GM18511 (cell line): Measurements from ENCODE around the gene TOR1AIP2.
"Not testable (repeated sequence)": the region's sequence is repeated elsewhere in the genome, so short reads cannot be mapped to it uniquely, and the experiment has no call there.

Experiments used
- ATAC-seq: cut with Tn5 transposase; IDR thresholded peaks from one replicate; pipeline ENCODE4 v1.9.1; 2021; ENCODE audit warnings: mild to moderate bottlenecking, moderate library complexity; ENCODE audit not compliant: unreplicated experiment

TOR1AIP2 gene

GRCh38 chr1:179808503-179808902, 69.1 kb downstream of the TOR1AIP2 start:
- no peak for ATAC-seq

DNA sequence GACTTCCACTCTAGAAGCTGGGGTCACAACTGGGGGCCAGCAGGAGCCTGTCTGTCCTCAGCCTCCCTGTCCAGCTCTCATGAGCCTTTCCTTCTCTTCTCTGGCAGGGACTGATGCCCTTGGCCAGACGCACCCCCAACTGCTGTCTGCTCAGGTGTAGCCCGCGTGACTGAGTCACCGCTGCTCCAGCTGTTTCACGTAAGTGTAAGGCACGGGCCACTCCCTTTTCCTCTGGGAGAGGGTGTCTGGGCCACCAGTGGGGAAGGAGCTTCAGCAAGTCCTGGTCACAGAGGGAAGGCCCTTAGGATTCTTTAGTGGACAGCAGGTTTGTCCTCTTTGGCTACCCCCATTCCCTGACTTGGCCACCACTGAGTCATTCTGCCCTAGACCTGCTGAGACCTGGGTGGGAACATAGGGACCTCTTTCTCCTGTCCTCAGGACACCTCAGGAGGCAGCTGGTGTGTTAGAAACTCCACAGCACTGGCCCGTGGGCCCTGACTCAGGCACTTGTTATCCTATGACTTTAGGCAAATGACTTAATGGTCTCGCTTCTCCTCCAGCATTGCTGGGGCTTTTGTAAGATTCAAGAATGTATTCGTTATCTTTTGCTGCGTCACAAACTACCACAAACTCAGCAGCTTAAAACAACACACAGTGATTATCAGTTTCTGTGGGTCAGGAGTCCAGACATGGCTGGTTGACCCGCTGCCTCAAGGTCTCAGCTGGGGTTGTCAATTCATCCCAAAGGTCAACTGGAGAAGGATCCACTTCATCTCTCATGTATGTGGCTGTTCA, 69.7 kb downstream of the TOR1AIP2 start:
- no peak for ATAC-seq

DNA sequence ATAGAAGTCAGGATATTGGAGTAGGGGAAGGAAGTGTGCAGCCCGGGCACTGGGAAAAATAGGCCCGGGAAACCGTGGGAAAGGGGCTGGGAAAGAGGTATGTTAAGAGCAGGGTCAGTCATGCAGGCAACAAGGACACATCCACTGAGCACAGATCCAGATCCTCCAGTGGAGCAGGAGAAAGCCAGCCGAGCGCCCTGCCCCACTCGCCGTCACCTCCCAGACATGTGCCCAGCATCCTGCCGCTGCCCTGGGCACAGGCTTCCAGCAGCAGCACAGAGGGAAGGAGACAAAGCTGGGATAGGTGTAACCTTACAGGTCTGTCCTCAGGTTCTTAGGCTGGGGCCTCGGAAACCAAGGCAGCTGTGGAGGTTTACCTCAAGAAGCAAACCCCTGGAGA, 70.3 kb downstream of the TOR1AIP2 start:
- ATAC-seq: no peak

- ATAC-seq: no peak
Observed at GRCh38 chr1:179806333-179806732, 71.3 kb downstream of the TOR1AIP2 start.

DNA sequence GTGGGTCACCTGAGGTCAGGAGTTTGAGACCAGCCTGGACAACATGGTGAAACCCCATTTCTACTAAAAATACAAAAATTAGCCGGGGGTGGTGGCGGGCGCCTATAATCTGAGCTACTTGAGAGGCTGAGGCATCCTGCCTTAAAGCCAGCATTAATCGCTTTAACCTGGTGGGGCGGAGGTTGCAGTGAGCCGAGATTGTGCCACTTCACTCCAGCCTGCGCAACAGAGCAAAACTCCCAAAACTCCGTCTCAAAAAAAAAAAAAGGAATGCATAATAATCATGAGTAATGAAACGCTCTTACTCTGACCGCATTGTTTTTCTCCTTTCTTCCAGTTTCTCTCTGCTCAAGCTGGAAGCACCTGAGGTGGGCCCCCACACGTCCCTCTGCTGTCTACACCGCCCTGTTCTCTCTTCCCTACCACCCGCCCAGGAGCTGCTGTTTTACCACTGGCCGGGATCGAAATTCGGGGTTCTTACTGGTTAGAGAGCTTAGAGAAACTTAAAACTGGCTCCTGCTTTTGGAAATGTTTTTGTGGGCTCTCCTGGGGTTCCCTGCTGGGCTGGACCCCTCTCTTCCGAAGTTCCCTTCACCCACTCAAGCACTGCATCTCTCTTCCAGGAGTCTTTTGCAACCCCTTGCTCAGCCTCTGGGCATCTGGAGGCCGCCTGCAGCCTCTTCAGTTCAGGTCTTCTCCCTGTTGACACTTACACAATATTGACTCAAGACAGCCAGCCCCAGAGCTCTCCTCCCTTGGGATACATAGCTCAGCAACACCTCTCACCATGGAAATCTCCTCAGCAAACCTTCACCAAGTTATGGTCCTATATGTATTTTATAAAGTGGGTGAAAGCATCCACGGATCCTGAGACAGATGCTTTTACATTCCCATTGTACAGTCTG, 72.1 kb downstream of the TOR1AIP2 start:
- no peak for ATAC-seq

- ATAC-seq: not testable (repeated sequence)
Observed at GRCh38 chr1:179804417-179804816, 73.2 kb downstream of the TOR1AIP2 start.

GRCh38 chr1:179803918-179804317, 73.7 kb downstream of the TOR1AIP2 start:
- ATAC-seq: no peak

DNA sequence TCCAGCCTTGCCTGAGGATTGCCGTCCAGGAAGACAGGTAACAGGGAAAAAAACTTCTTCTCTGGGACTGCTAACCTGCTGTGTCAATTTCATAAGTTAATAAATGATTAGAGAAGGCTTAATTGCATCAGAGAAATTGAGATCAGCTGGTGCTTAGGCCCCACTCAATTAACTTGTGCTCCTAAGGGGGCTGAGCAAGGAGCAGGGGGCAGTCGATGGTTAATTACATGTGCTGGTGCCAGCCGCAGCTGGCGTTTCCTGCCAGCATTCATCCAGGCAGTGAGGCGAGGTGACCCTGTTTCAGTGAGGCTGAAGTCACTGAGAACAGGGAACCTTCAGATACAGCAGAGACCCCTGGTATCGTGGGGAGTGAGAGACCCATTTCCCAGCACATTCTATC, 74.5 kb downstream of the TOR1AIP2 start:
- no peak for ATAC-seq

- no peak for ATAC-seq
Observed at GRCh38 chr1:179800481-179800880, 77.1 kb downstream of the TOR1AIP2 start.

GRCh38 chr1:179798864-179799516, 78.6 kb downstream of the TOR1AIP2 start:
- no peak for ATAC-seq

GRCh38 chr1:179798213-179798863, 79.3 kb downstream of the TOR1AIP2 start:
- no peak for ATAC-seq

DNA sequence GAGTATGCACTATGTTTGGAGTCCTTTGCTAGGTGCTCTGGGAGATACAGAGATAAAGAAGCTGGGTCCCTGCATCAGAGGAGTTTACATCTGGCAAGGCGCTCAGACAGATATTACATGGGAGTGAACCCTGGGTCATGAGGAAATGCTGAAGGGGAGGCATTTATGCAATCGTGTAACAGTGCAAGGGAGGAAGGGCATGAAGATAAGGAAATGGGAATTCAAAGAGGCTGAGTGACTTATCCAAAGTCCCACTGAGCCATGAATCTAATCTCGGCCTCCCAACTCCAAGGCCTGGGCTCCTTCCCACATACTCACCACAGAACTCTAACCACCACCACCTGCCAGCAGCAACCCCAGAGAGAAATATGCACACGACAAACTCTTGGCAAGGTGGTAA, 82.9 kb downstream of the TOR1AIP2 start:
- ATAC-seq: no peak

DNA sequence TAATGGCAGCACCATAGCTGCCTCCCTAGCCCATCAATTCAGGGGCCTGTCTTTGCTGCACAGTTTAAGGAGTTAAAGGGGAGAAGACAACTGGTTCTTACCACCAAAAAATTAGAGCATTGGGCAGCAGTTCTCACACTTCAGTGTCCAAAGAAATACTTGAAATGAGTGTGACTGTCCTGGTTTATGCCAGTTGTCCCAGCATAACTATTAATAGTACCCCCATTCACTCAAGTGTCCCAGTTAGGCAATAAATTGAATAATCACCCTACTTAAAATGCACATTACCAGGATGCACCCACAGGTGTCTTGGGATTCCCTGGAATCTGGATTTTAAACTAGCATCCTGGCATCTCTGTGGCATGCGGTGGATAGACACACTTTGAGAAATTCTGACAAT, 83.5 kb downstream of the TOR1AIP2 start:
- no peak for ATAC-seq

GRCh38 chr1:179793281-179793680, 84.3 kb downstream of the TOR1AIP2 start:
- no peak for ATAC-seq
